HG03135 (cell line): ENCODE measurements around the gene SLC35F6.
"Not testable (repeated sequence)": the region's sequence is repeated elsewhere in the genome, so short reads cannot be mapped to it uniquely, and the experiment has no call there.

Source experiments
- ATAC-seq: cut with Tn5 transposase; IDR thresholded peaks from one replicate; pipeline ENCODE4 v1.9.1; 2021; ENCODE audit warnings: mild to moderate bottlenecking, moderate library complexity; ENCODE audit not compliant: unreplicated experiment

The SLC35F6 gene

GRCh38 chr2:26730549-26731344 lies 33.3 kb upstream of the SLC35F6 start:
- ATAC-seq = no peak

GRCh38 chr2:26731714-26732113 lies 32.4 kb upstream of the SLC35F6 start:
- no peak for ATAC-seq

- ATAC-seq = no peak
Measured at GRCh38 chr2:26732446-26732845, 31.6 kb upstream of the SLC35F6 start.

GRCh38 chr2:26733413-26733812 lies 30.7 kb upstream of the SLC35F6 start:
- ATAC-seq = no peak

- ATAC-seq = no peak
Measured at GRCh38 chr2:26735097-26735496, 29.0 kb upstream of the SLC35F6 start.

GRCh38 chr2:26735883-26736588 lies 28.0 kb upstream of the SLC35F6 start:
- ATAC-seq = no peak

GRCh38 chr2:26737221-26737620 lies 26.9 kb upstream of the SLC35F6 start:
- ATAC-seq = no peak

GRCh38 chr2:26738481-26738880 lies 25.6 kb upstream of the SLC35F6 start:
- ATAC-seq = no peak

GRCh38 chr2:26739514-26739913 lies 24.6 kb upstream of the SLC35F6 start:
- ATAC-seq = no peak

- ATAC-seq = no peak
Measured at GRCh38 chr2:26740346-26740745, 23.7 kb upstream of the SLC35F6 start.

GRCh38 chr2:26740890-26741302 lies 23.2 kb upstream of the SLC35F6 start:
- ATAC-seq = no peak

- ATAC-seq = no peak
Measured at GRCh38 chr2:26742048-26742770, 21.9 kb upstream of the SLC35F6 start.

GRCh38 chr2:26743852-26744251 lies 20.2 kb upstream of the SLC35F6 start:
- ATAC-seq = no peak

GRCh38 chr2:26744953-26745352 lies 19.1 kb upstream of the SLC35F6 start:
- ATAC-seq = no peak

GRCh38 chr2:26745609-26746327 lies 18.3 kb upstream of the SLC35F6 start:
- no peak for ATAC-seq

GRCh38 chr2:26746934-26747333 lies 17.1 kb upstream of the SLC35F6 start:
- no peak for ATAC-seq

GRCh38 chr2:26749787-26750420 lies 14.2 kb upstream of the SLC35F6 start:
- ATAC-seq = not testable (repeated sequence)

GRCh38 chr2:26750467-26750866 lies 13.6 kb upstream of the SLC35F6 start:
- not testable (repeated sequence) for ATAC-seq

GRCh38 chr2:26752656-26753055 lies 11.4 kb upstream of the SLC35F6 start:
- ATAC-seq = no peak

- no peak for ATAC-seq
Measured at GRCh38 chr2:26754539-26754938, 9.5 kb upstream of the SLC35F6 start.
